ENCODE measurements around the gene CAPN10. TPM values are rescaled to one million over a fixed set of nuclear protein-coding genes. Genes with fewer than 3 reads are reported as not detected.
"Not testable (repeated sequence)": the region's sequence is repeated elsewhere in the genome, so short reads cannot be mapped to it uniquely, and the experiment has no call there.

The CAPN10 gene, protein sequence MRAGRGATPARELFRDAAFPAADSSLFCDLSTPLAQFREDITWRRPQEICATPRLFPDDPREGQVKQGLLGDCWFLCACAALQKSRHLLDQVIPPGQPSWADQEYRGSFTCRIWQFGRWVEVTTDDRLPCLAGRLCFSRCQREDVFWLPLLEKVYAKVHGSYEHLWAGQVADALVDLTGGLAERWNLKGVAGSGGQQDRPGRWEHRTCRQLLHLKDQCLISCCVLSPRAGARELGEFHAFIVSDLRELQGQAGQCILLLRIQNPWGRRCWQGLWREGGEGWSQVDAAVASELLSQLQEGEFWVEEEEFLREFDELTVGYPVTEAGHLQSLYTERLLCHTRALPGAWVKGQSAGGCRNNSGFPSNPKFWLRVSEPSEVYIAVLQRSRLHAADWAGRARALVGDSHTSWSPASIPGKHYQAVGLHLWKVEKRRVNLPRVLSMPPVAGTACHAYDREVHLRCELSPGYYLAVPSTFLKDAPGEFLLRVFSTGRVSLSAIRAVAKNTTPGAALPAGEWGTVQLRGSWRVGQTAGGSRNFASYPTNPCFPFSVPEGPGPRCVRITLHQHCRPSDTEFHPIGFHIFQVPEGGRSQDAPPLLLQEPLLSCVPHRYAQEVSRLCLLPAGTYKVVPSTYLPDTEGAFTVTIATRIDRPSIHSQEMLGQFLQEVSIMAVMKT
- total RNA-seq (10 to 100 TPM; 36.1 to 40.5 TPM), polyA plus RNA-seq (19.5 TPM)

DNA sequence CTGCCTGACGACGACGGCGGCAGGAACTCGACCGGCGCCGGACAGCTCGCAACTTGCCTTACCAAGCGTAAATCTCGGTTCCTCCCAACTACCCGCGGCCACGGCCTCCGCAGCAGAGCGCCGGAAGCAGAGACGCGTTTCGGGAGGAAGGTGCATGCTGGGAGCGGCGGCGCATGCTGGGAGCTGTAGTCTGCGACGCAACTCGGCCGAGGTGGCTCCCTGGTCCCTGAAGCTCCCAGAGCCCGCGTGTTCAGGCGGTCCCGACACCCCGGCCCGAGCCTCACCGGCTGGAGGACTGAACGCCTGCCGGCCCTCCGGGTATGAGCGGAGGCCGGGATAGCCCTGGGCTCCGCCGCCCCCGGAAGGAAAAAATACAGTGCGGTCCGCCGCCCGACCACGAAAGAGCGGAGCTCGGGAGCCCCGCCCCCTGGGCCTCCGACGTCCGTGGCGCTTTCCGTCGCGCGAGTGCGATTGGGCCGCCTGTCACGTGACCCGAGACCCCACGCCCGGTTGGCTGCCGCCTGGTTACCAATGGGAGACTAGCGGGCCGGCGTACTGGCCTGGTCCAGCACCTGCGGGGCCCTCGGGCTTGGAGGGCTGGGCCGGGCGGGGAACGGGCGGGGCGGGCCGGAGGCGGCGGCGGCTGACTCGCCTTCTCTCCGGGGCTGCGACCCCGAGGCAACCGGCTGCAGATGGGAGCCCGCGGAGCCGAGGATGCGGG is at the start of gene CAPN10:
CAPN10 (plus strand) TSS at position 537 of the 721 bp plus-strand sequence; CDS start at position 715, 178 bp downstream.
- peaks cover 0 to 2% of the 10 kb centered on the region in 2 donors for H3K27me3 Mint-ChIP-seq
- peaks cover 47 to 73% (median 55%) of the 10 kb centered on the region in 3 donors for H3K4me1 Mint-ChIP-seq
- peak within 1 kb of the TSS; percentile 92 to 99 (median 98) for H3K27ac Mint-ChIP-seq
- H3K9me3 Mint-ChIP-seq, result no peaks in the 10 kb centered on the region
- peaks cover 35% of the 10 kb centered on the region for H3K4me1 ChIP-seq (ENCODE audit: insufficient read depth, low read length)
- DNase-seq, result peak; percentile 95 to 97 (median 96)
- H3K4me3 ChIP-seq (ENCODE audit: low read length), result peak within 1 kb of the TSS; percentile 97
- H3K27me3 ChIP-seq (ENCODE audit: insufficient read depth, low read length, poor library complexity, severe bottlenecking), result no peaks in the 10 kb centered on the region
- peaks cover 0 to 51% (median 3%) of the 10 kb centered on the region in 3 donors for H3K36me3 Mint-ChIP-seq
- ChIA-PET POLR2A (interaction anchor here (1.1 to 4.6 kb wide), 9 partner anchors 13 to 72 kb away, joined by 3 to 99 read pairs (median 8); partner anchors contain the start of genes ANKMY1, DUSP28, GPR35 and RNPEPL1), CTCF (interaction anchor here (0.7 to 5.6 kb wide), 16 partner anchors 17 to 122 kb away, joined by 3 to 68 read pairs (median 6); partner anchors contain the start of genes DUSP28, GPR35 and RNPEPL1)
- H3K4me3 Mint-ChIP-seq, result peak within 1 kb of the TSS; percentile 94 to 98 (median 95)
- peak within 1 kb of the TSS; percentile 80 for H3K27ac ChIP-seq (ENCODE audit: low read depth, low read length)
- H3K36me3 ChIP-seq (ENCODE audit: insufficient read depth, low read length), result peaks cover 10% of the 10 kb centered on the region
- no peaks in the 10 kb centered on the region for H3K9me3 ChIP-seq (ENCODE audit: low read length)

DNA sequence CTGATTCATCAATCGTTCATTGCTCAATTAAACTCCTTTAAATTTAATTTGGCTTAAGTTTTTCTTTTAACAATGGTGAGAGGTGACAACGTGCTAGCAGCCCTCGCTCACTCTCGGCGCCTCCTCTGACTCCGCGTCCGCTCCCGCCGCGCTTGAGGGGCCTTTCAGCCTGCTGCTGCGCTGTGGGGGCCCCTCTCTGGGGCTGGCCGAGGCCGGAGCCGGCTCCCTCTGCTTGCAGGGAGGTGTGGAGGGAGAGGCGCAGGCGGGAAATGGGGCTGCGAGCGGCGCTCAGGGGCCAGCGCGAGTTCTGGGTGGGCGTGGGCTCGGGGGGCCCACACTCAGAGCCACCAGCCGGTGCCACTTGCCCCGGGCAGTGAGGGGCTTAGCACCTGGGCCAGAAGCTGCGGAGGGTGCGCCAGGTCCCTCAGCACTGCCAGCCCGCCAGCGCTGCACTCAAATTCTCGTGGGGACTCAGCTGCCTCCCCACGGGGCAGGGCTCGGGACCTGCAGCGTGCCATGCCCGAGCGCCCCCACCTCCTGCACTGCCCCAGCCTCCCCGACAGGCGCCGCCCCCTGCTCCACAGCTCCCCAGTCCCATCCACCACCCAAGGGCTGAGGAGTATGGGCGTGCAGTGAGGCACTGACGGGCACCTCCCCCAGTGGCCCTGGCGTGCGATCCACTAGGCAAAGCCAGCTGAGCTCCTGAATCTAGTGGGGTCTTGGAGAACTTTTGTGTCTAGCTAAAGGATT is 48.3 kb upstream of the CAPN10 start:
- H3K4me1 ChIP-seq (ENCODE audit: insufficient read depth, low read length), result no peaks in the 10 kb centered on the region
- no peak overlapping the region for H3K27ac ChIP-seq (ENCODE audit: low read depth, low read length)
- Mint-ChIP-seq H3K4me3 (no peak overlapping the region), H3K27me3 (no peaks in the 10 kb centered on the region), H3K27ac (peak overlapping the region in 1 of 8 donors; percentile 51), H3K4me1 (peaks cover 24 to 37% (median 27%) of the 10 kb centered on the region in 3 donors), H3K36me3 (peaks cover 29 to 73% (median 32%) of the 10 kb centered on the region in 3 donors), H3K9me3 (peaks cover 0 to 4% (median 0%) of the 10 kb centered on the region in 5 donors)
- ChIA-PET CTCF (no interaction called here), POLR2A (no interaction called here)
- H3K9me3 ChIP-seq (ENCODE audit: low read length), result no peaks in the 10 kb centered on the region
- peaks cover 12% of the 10 kb centered on the region for H3K36me3 ChIP-seq (ENCODE audit: insufficient read depth, low read length)
- H3K27me3 ChIP-seq (ENCODE audit: insufficient read depth, low read length, poor library complexity, severe bottlenecking), result no peaks in the 10 kb centered on the region
- no peak overlapping the region for H3K4me3 ChIP-seq (ENCODE audit: low read length)
- no peak for DNase-seq

DNA sequence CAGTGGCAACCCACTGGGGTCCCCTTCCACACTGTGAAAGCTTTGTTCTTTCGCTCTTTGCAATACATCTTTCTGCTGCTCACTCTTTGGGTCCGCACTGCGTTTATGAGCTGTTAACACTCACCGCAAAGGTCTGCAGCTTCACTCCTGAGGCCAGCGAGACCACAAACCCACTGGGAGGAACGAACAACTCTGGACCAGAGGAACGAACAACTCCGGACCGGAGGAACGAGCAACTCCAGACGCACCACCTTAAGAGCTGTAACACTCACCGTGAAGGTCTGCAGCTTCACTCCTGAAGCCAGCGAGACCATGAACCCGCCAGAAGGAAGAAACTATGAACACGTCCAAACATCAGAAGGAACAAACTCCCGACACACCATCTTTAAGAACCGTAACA is 47.4 kb upstream of the CAPN10 start:
- CTCF ChIA-PET, result interaction anchor here (1.0 kb wide), 1 partner anchor 25 kb away, joined by 4 read pairs; no protein-coding TSS in a partner anchor
- H3K9me3 ChIP-seq (ENCODE audit: low read length); DNase-seq; H3K4me1 ChIP-seq (ENCODE audit: insufficient read depth, low read length); POLR2A ChIA-PET; H3K4me3 Mint-ChIP-seq; H3K27me3 ChIP-seq (ENCODE audit: insufficient read depth, low read length, poor library complexity, severe bottlenecking); H3K4me3 ChIP-seq (ENCODE audit: low read length); H3K9me3 Mint-ChIP-seq; H3K27me3 Mint-ChIP-seq; H3K27ac ChIP-seq (ENCODE audit: low read depth, low read length): not testable (repeated sequence)
- Mint-ChIP-seq H3K36me3 (peaks cover 20 to 70% (median 28%) of the 10 kb centered on the region in 3 donors), H3K4me1 (peaks cover 22 to 41% (median 31%) of the 10 kb centered on the region in 3 donors), H3K27ac (peak overlapping the region in 1 of 8 donors; percentile 75)
- H3K36me3 ChIP-seq (ENCODE audit: insufficient read depth, low read length), result peaks cover 12% of the 10 kb centered on the region

DNA sequence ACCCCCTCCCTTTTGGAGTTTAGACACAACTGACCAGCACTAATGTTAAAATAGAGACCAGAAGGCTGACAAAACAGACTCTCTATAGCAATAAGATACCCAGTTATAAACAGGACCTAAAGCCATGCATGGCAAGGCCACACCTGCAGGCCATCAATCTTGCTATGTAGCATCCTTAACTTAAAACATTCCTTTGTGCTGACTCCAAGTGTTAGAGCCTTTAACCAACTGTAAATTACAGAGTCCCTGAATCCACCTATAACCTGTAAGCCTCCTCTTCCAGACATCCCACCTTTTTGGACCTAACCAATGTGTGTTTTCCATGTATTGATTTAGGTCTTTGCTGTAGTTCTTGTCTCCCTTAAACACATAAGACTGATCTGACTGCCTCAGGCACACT is 46.6 kb upstream of the CAPN10 start:
- H3K27ac ChIP-seq (ENCODE audit: low read depth, low read length), result no peak overlapping the region
- ChIA-PET POLR2A (no interaction called here), CTCF (interaction anchor here (1.0 kb wide), 1 partner anchor 26 kb away, joined by 4 read pairs; no protein-coding TSS in a partner anchor)
- Mint-ChIP-seq H3K4me3 (no peak overlapping the region), H3K27me3 (no peaks in the 10 kb centered on the region), H3K9me3 (no peaks in the 10 kb centered on the region), H3K36me3 (peaks cover 16 to 68% (median 27%) of the 10 kb centered on the region in 3 donors), H3K4me1 (peaks cover 22 to 42% (median 35%) of the 10 kb centered on the region in 3 donors), H3K27ac (peak overlapping the region in 2 of 8 donors; percentile 6 to 50)
- H3K36me3 ChIP-seq (ENCODE audit: insufficient read depth, low read length), result peaks cover 12% of the 10 kb centered on the region
- H3K4me3 ChIP-seq (ENCODE audit: low read length), result no peak overlapping the region
- no peaks in the 10 kb centered on the region for H3K9me3 ChIP-seq (ENCODE audit: low read length)
- no peaks in the 10 kb centered on the region for H3K27me3 ChIP-seq (ENCODE audit: insufficient read depth, low read length, poor library complexity, severe bottlenecking)
- H3K4me1 ChIP-seq (ENCODE audit: insufficient read depth, low read length), result no peaks in the 10 kb centered on the region
- DNase-seq, result no peak

DNA sequence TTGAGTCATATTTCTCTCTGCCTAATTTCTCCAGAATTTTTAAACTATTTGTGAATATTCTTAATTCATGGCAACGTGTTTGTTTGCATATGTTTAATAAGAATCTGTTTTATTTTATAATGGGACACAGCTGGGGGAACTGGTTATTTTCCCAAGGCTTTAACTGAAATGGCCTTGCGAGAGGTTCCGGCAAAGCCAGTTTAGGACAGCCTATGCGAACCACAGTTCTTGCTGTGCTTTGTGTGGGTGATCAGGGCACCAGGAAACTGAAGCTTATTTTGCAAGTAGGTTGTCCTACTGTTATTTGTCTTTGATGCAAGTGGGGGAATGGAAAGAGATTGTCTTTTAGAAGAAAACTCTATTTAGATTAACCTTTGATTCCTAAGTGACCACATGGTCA is 35.2 kb upstream of the CAPN10 start:
- H3K27ac ChIP-seq (ENCODE audit: low read depth, low read length), result no peak overlapping the region
- peaks cover 7 to 26% (median 14%) of the 10 kb centered on the region in 3 donors for H3K4me1 Mint-ChIP-seq
- ChIA-PET POLR2A (interaction anchor here (0.7 to 1.0 kb wide), 2 partner anchors 15 to 70 kb away, joined by 3 to 4 read pairs; no protein-coding TSS in a partner anchor), CTCF (interaction anchor here (0.9 to 1.7 kb wide), 4 partner anchors 15 to 37 kb away, joined by 3 to 6 read pairs (median 5); no protein-coding TSS in a partner anchor)
- H3K4me3 Mint-ChIP-seq, result no peak overlapping the region
- peaks cover 14% of the 10 kb centered on the region for H3K36me3 ChIP-seq (ENCODE audit: insufficient read depth, low read length)
- DNase-seq, result no peak
- no peaks in the 10 kb centered on the region for H3K4me1 ChIP-seq (ENCODE audit: insufficient read depth, low read length)
- peaks cover 7 to 50% (median 14%) of the 10 kb centered on the region in 3 donors for H3K36me3 Mint-ChIP-seq
- no peak overlapping the region for H3K4me3 ChIP-seq (ENCODE audit: low read length)
- no peaks in the 10 kb centered on the region for H3K27me3 Mint-ChIP-seq
- no peaks in the 10 kb centered on the region for H3K9me3 ChIP-seq (ENCODE audit: low read length)
- no peaks in the 10 kb centered on the region for H3K9me3 Mint-ChIP-seq
- no peaks in the 10 kb centered on the region for H3K27me3 ChIP-seq (ENCODE audit: insufficient read depth, low read length, poor library complexity, severe bottlenecking)
- H3K27ac Mint-ChIP-seq, result peak overlapping the region in 1 of 8 donors; percentile 21

DNA sequence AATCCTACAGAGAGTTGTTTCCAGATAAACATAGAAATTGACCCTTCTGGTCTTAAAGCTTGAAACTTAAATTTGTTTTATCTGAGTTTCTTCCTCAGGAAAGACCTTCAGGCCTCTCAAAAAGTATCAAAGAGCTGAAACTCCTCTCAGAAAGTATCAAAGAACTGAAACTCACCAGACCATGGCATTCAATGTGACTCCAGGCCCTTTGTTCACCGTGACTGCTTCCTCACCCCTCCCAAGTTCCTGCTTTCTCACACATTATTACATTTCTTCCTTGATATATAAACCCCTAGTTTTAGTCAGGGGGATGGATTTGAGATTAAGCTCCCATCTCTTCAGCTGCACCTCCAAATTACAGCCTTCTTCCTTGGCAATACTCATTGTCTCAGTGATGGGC is 34.7 kb upstream of the CAPN10 start:
- no peak overlapping the region for H3K4me3 Mint-ChIP-seq
- Histone ChIP-seq H3K27ac (ENCODE audit: low read depth, low read length) (no peak overlapping the region), H3K36me3 (ENCODE audit: insufficient read depth, low read length) (peaks cover 14% of the 10 kb centered on the region), H3K27me3 (ENCODE audit: insufficient read depth, low read length, poor library complexity, severe bottlenecking) (no peaks in the 10 kb centered on the region), H3K9me3 (ENCODE audit: low read length) (no peaks in the 10 kb centered on the region), H3K4me1 (ENCODE audit: insufficient read depth, low read length) (peaks cover under 1% of the 10 kb centered on the region), H3K4me3 (ENCODE audit: low read length) (no peak overlapping the region)
- no peaks in the 10 kb centered on the region for H3K27me3 Mint-ChIP-seq
- CTCF ChIA-PET, result interaction anchor here (0.9 to 1.7 kb wide), 2 partner anchors 14 to 38 kb away, joined by 3 to 6 read pairs; no protein-coding TSS in a partner anchor
- peaks cover 13 to 31% (median 19%) of the 10 kb centered on the region in 3 donors for H3K4me1 Mint-ChIP-seq
- no peak for DNase-seq
- peak overlapping the region in 2 of 8 donors; percentile 17 to 32 for H3K27ac Mint-ChIP-seq
- H3K9me3 Mint-ChIP-seq, result no peaks in the 10 kb centered on the region
- H3K36me3 Mint-ChIP-seq, result peaks cover 7 to 53% (median 14%) of the 10 kb centered on the region in 3 donors
- POLR2A ChIA-PET, result interaction anchor here (1.0 kb wide), 1 partner anchor 14 kb away, joined by 3 read pairs; no protein-coding TSS in a partner anchor

DNA sequence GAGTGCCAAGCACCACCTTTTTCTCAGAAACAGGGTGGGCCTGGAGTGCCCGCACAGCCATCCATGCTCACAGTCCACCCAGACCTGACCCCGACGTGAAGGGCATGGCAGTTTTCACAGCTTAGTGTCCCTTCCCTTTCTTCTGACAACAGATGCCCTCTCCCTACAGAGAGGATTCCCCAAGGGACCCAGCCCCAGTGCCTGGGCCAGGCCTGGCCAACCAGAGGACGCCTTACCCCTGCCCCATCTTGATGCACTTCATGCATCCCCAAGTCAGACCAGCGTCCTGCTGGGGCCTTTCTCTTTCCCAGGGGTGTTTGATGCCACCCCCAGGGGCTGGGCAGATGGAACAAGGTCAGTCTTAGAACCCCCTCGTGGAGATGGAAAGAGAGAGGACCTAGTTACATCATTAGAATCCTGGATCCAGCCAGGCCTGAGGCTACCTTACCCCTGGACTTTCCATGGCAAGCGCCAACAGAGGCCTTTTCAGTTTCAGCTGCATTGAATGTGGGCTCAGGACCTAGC is 32.5 kb upstream of the CAPN10 start:
- H3K27ac ChIP-seq (ENCODE audit: low read depth, low read length), result no peak overlapping the region
- H3K4me1 ChIP-seq (ENCODE audit: insufficient read depth, low read length), result peaks cover 19% of the 10 kb centered on the region
- peaks cover 7 to 57% (median 12%) of the 10 kb centered on the region in 3 donors for H3K36me3 Mint-ChIP-seq
- no peaks in the 10 kb centered on the region for H3K27me3 Mint-ChIP-seq
- H3K4me1 Mint-ChIP-seq, result peaks cover 22 to 45% (median 28%) of the 10 kb centered on the region in 3 donors
- H3K36me3 ChIP-seq (ENCODE audit: insufficient read depth, low read length), result peaks cover 14% of the 10 kb centered on the region
- H3K4me3 Mint-ChIP-seq, result no peak overlapping the region
- ChIA-PET POLR2A (no interaction called here), CTCF (interaction anchor here (2.8 to 4.6 kb wide), 3 partner anchors 26 to 40 kb away, joined by 12 to 26 read pairs (median 22); partner anchors contain the start of gene CAPN10)
- DNase-seq, result no peak
- no peak overlapping the region for H3K4me3 ChIP-seq (ENCODE audit: low read length)
- no peaks in the 10 kb centered on the region for H3K9me3 Mint-ChIP-seq
- no peaks in the 10 kb centered on the region for H3K9me3 ChIP-seq (ENCODE audit: low read length)
- H3K27ac Mint-ChIP-seq, result no peak overlapping the region
- no peaks in the 10 kb centered on the region for H3K27me3 ChIP-seq (ENCODE audit: insufficient read depth, low read length, poor library complexity, severe bottlenecking)

Measured in CD8-positive, alpha-beta memory T cell (primary cell).